Suppressor macrophage (primary cell): ENCODE measurements around the gene NAALADL1.
A peak's percentile ranks its signal among the peaks of the same experiment; 100 is the strongest.

ENCODE experiments used
- DNase-seq, 4 experiments: peaks; one replicate each; pipeline ENCODE4 v3.0.0-alpha.2; 2020 to 2022
- total RNA-seq, 17 experiments: gene quantifications; one replicate each; lab custom pipeline; 2026; ENCODE audit warnings: mixed read lengths in 6 of 17, inconsistent platforms in 3 of 17; lab: John Stamatoyannopoulos, UW

NAALADL1 gene, protein sequence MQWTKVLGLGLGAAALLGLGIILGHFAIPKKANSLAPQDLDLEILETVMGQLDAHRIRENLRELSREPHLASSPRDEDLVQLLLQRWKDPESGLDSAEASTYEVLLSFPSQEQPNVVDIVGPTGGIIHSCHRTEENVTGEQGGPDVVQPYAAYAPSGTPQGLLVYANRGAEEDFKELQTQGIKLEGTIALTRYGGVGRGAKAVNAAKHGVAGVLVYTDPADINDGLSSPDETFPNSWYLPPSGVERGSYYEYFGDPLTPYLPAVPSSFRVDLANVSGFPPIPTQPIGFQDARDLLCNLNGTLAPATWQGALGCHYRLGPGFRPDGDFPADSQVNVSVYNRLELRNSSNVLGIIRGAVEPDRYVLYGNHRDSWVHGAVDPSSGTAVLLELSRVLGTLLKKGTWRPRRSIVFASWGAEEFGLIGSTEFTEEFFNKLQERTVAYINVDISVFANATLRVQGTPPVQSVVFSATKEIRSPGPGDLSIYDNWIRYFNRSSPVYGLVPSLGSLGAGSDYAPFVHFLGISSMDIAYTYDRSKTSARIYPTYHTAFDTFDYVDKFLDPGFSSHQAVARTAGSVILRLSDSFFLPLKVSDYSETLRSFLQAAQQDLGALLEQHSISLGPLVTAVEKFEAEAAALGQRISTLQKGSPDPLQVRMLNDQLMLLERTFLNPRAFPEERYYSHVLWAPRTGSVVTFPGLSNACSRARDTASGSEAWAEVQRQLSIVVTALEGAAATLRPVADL
- total RNA-seq = 0 to 2.2 (median 0.42) reads per million in 17 experiments

DNA sequence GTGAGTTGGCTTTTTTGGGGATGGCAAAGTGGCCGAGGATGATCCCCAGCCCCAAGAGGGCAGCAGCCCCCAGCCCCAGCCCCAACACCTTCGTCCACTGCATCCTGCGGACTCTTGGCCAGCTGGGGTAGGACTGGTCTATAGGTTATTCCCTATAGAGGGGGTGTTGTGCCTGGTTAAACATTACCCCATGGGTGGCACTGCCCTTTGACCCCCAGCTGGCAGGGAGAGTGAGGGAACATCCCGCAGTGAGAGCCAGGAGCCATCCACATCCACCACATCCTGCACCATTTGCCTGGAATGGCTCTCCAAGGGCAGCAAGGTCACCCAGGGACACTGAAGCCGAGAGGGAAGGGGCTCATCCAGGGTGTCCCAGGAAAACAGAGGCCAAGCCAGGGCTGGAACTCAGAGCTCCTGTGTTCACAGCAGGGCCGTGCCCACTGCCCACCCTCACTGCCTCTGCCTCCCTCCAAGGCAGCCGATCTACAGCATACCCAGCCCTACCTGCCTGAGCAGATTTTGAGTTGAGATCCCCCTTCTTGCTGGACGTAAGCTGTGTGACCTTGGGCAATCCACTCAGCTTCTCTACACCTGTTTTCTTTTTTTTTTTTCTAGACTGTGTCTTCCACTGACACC lies at the start of gene NAALADL1:
TSS of gene NAALADL1 (minus strand) at position 135 of the 636 bp plus-strand sequence. CDS start at position 103, 32 bp downstream.
- DNase-seq = no peak

DNA sequence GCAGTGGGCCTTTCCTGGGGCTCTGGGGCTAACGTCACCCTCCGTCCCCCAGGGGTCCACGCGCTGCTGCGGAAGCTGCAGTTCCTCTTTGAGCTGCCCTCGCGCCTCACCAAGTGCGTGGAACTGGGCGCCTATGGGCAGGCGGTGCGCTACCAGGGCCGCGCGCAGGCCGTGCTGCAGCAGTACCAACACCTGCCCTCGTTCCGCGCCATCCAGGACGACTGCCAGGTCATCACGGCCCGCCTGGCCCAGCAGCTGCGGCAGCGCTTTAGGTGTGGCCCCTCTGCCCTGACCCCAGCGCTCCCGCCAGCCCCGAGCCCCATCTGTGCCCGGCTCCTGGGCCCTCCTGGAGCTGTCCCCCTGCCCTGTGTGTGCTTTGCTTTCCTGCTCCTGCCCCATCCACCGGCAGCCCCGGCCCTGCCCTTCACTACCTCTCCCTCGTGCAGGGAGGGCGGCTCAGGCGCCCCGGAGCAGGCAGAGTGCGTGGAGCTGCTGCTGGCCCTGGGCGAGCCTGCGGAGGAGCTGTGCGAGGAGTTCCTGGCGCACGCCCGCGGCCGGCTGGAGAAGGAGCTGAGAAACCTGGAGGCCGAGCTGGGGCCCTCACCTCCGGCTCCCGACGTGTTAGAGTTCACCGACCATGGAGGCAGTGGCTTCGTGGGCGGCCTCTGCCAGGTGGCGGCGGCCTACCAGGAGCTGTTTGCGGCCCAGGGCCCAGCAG lies 49.6 kb upstream of the NAALADL1 start:
- DNase-seq = no peak

DNA sequence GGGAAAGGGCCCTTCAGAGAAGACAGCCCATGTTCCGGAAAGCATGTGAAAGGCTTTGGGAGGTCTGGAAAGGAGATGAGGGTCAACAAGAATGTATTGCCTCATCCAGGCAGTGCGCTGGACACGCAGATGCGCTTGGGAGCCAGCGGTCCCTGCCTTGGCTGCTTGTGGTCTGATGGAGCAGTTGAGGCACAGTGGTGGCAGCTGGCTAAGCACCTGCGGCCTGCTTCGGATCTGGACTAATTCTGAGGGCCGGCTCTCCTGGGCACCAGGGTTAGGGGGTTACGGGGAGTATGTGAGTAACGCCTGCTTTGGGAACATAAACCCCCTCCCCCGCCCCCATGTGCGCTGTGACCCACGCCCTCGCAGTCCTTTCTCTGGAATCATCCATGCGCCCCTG lies 48.7 kb upstream of the NAALADL1 start:
- DNase-seq = no peak

DNA sequence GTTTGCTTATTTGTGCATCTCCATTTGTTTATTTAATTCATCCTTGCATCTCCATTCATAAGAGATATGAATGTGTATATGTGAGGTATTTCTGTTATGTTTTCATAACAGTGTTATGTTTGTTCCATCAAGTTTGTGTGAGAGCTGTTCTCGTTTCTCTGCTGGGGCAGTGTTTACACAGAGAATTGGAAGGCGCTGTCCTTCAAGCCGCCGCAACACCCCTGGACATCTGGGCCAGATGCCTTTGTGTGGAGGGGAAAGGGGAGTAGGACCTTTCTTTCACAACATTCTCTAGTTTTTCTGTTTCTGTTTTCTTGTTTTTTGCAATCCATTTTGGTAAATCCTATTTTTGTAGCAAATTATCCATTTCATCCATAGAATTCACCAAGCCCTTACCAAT lies 46.3 kb upstream of the NAALADL1 start:
- DNase-seq = no peak

DNA sequence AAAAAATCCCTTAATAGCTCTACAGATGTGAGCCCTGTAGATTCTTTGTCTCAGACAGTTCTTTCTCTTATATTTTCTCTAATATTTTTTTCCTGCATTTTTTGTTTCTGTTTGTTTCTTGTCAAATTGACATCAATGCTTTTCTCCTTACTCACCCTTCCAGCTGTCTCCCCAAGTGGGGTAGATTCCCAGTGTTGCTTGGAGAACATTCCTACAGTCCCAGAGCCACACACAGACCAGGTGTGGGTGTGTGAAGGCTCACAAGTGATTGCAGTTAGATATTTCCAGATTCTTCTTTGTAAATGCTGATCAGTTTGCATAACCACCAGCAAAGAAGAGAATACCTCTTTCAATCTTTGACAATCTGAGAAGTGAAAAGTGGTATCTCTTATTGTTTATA lies 45.1 kb upstream of the NAALADL1 start:
- DNase-seq = no peak

DNA sequence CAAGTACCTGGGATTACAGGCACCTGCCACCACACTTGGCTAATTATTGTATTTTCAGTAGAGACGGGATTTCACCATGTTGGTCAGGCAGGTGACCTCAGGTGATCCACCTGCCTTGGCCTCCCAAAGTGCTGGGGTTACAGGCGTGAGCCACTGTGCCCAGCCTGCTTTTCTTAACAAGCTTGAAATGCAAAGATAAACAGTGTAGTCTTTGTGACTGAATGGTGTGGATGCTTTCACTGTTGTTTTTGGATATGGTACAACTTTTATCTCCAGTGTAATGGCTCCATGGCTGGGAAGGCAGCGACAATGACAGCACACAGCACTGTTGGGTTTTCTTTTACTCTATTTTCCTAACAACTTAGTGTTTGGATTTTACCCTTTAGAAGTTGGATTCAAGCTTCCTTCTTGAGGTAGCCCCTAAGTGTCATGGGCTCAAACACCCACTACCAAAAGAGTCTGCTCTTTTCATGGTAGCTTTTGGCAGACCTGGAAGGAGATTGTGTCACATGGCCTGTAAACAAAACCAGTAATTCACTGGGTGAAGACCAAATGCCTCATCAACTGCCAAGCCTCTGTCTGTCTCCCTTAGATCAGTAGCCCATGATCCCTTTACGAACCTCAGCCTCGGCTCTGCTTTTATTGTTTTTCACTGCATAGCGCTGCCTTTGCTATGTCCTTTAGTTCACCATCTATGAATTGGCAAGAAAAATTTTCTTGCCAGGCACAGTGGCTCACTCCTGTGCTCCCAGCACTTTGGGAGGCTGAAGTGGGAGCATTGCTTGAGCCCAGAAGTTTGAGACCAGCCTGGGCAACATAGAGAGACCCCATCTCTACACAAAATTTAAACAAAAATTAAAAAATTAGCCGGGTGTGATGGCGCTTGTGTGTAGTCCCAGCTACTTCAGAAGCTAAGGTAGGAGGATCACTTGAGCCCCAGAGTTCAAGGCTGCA lies 44.1 kb upstream of the NAALADL1 start:
- no peak for DNase-seq

DNA sequence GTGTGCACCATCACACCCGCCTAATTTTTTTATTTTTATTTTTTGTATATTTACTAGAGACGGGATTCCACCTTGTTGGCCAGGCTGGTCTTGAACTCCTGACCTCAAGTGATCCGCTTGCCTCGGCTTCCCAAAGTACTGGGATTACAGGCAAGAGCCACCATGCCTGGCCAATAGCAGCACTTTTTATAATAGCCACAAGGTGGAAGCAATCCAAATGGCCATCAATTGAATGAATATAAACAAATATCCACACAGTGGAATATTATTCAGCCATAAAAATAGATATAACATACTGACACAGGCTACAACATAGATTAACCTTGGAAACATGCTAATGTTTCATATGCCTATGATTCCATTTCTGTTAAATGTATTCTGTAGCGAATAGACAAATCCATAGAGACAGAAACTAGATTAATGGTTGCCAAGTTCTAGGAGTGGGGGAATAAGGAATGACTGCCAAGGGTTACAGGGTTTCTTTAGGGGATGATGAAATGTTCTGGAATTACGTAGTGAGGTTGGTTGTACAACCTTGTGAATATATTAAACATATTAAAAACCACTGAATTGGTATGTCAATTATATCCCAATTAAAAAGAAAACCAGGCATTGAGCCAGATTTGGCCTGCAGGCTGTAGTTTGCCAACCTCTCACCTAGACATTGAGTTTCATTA lies 42.5 kb upstream of the NAALADL1 start:
- no peak for DNase-seq

DNA sequence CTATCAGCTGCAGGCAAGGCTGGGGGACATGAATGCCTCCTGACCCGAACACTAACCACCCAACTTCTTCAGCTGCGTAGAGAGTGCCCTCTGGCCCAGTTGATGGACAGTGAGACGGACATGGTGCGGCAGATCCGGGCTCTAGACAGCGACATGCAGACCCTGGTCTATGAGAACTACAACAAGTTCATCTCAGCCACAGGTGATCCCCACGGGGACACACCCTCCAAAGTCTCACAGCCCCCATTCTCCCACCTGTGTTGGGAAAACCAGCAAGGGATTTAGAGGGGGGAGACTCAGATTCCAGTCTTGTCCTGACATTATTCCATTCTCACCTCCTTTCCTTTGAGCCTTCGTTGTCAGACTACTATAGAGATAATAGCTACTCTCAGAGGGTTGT lies 38.6 kb upstream of the NAALADL1 start:
- no peak for DNase-seq

DNA sequence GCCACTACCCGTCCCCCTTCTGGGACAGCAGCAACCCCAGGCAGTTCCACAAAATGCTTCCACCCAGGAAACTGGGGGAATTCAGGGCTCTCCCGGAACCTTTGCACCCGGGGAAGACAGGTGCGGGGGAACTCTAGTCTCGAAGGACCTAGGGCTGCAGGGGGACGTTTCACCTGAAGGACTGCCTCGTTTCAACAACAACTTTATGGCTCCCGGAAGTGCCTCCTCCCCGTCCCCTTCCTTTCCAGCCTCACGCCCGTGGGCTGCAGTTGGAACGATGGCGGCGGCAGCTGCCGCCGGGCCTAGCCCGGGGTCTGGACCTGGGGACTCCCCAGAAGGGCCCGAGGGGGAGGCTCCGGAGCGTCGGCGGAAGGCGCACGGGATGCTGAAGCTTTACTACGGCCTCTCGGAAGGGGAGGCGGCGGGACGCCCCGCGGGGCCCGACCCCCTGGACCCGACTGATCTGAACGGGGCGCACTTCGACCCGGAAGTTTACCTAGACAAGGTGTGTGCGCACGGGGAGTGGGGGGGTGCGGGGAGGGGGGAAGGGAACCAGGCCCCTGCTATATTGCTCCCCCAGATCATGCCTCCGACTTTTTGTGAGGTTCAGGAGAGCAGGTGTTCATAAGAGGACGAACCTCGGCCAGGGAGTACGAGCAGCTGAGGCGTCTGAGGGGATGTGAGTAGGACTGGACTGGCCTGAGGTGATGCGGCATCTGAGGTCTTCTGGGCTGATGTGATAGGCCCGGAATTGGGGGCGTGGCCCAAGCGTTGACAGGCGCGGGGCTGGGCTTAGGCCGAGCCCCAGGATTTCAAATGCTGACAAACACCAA lies 37.8 kb upstream of the NAALADL1 start, which contains the start of gene VPS51:
TSS of gene VPS51 (plus strand) at position 241 of the 833 bp plus-strand sequence. CDS start at position 278, 37 bp downstream.
- DNase-seq = peak; percentile 90 to 94 (median 93)

DNA sequence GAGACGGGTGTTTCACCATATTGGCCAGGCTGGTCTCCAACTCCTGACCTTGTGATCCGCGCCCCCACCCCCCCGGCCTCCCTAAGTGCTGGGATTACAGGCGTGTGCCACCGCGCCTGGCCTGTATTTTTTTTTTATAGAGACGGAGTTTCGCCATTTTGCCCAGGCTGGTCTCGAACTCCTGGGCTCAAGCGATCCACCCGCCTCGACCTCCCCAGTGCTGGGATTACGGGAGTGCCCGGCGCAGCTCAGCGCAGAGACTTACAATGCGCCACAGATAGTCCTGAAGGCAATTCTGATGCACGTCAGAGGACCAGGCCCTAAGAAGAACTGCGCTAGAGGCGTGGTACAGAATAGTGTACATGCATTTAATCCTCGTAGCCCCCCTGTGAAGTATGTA lies 37.1 kb upstream of the NAALADL1 start:
- no peak for DNase-seq

DNA sequence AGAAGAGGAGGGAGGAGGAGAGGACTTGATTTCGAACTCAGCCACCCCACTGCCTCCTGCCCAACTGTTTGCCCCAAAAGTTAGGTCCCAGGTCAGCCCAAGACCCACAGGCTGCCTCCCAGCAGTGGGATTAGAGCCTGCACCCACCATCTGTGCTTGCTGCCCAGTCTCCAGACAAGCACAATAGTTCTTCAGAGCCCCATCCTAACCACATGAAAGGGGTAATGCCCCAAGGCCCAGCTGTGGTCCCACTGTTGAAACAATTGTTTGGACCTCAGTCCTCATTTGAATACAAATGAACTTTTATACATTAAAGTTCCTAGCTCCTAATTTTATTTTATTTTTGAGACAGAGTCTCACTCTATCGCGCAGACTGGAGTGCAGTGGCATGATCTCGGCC lies 32.3 kb upstream of the NAALADL1 start:
- DNase-seq = no peak

DNA sequence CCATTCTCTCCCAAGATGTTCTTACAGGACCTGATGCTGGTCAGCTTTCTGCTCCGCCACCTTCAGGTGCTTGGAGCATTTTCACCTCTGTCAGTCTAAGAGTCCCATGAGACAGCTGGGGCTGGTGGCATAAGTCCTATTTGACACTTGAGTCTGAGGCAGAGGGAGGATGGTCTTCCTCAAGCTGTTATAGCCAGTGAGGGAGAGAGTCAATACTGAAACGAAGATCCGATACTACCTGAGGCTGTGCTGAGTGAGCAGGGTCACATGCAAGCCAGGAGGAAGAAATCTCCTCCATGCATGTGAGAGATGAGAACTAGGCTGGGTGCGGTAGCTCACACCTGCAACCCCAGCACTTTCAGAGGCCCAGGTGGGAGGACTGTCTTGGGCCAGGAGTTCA lies 31.3 kb upstream of the NAALADL1 start:
- no peak for DNase-seq

DNA sequence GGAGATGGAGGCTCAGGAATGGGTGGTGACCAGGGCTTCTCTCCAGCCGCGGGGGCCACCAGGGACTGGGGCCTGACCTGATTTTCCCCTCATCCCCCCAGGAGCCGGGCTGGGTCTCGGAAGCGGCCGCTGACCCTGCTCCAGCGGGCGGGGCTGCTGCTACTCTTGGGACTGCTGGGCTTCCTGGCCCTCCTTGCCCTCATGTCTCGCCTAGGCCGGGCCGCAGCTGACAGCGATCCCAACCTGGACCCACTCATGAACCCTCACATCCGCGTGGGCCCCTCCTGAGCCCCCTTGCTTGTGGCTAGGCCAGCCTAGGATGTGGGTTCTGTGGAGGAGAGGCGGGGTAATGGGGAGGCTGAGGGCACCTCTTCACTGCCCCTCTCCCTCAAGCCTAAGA lies 29.5 kb upstream of the NAALADL1 start:
- DNase-seq = no peak

DNA sequence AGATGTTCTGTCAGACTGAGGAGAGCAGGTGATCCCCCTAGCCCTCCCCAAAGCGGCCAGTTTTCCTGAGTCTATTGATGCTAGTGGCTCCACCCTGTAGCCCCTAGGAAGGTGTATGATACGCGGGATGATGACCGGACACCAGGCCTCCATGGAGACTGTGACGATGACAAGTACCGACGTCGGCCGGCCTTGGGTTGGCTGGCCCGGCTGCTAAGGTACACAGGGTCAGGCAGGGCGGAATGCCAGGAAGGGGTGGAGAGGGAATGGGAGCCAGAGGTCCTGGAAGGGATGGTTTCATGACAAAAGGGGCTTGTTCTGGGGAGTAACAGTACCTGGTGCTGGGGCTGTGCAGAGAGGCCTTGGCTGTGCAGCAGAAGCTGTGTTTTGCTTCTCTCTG lies 28.9 kb upstream of the NAALADL1 start:
- no peak for DNase-seq

DNA sequence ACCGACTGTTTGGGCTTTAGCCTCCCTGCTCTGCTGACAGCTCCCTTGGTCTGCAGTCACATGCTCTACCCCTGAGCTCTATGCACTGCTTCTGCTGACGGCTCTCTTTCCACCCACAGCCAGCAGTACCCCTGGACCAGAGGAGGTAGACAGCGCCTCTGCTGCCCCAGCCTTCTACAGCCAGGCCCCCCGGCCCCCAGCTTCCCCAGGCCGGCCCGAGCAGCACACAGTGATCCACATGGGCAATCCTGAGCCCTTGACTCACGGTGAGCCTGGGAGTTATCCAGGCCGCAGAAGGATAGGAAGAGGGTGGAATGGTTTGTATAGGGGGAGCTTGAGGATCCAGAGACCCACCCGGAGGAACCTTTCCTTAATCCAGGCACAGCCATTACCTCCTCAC lies 28.5 kb upstream of the NAALADL1 start:
- no peak for DNase-seq

DNA sequence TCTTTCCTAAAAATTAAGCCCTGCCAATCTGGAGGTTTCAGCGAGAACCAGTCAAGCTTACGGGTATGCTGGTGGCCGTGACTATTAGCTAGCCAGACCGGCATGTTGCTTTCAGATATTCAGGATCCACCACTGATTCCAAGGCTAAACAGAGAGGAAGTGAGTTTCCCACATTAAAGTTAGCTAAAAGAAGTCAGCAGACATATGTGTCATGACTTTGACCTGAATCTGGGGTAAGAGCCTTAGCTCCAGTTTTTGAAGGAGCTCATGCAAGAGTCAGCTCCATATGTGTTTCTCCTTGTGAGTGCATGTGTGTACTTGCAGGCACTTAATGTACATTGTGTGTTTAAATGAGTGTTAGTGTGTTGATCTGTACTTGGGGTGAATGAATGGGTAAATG lies 27.1 kb upstream of the NAALADL1 start:
- DNase-seq = peak; percentile 40 to 78 (median 62)

DNA sequence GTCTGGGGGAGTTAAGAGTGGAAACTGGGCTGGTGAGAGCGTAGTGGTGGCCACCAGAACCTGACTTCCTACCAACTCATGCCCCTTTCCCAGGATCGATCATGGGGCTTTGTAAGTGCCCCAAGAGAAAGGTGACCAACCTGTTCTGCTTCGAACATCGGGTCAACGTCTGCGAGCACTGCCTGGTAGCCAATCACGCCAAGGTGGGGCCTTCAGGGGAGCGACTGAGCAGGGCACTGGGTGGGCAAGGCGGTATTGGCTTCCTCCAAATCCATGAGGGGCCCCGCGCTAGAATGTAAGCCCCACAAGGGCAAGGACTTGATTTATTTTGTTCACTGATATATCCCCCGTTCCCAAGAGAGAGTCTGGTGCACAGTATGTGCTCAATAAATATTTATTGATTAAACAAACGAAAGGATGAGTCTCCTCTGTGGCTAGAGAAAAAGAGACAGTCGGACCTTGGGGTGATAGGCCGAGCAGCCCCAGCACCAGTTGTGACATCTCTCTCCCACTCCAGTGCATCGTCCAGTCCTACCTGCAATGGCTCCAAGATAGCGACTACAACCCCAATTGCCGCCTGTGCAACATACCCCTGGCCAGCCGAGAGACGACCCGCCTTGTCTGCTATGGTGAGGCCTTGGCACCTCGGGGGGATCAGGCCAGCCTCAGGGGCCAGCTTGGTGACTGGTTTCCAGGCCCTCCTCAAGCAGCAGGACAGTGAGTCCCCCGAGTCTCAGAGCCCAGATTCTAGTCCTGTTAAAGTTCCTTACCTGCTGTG lies 26.4 kb upstream of the NAALADL1 start:
- no peak for DNase-seq

DNA sequence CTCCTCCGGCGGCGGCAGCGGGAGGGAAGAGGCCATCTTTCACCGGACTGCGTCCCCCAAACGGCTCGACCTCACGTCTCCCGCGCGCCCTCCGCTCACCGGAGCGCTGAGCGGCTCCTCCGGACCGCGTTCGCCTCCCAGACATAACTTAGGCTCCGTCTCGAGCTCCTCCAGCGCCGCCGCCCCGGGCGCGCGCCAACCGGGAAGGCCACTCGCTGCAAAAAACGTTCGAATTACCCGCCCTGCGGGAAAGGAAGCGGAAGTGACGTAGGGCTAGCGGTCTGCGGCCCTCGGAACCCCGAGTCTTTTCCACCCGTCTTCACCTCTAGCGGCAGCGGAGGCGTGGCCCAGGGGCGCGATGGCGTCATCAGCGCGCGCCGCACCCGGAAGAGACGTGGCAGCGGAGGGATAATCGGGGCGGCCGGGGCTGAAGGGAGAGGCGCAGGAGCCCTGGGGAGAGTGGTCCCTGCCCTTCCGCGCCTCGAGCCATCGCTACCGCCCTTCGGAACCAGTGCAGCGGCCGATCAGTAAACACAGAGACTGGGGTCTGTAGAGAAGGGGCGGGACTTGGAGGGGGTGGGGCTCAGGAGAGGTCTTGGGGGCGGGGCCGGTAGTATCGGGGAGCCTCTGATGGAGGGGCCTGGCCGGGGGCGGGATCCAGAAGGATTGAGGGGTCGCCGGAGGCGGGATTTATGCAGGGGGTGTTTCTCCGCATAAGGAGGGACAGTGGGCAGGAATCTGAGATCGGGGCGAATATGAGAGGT lies 25.7 kb upstream of the NAALADL1 start, which contains the start of the genes CDCA5 and ZFPL1:
TSS of gene CDCA5 (minus strand) at position 207 of the 764 bp plus-strand sequence. CDS start at position 145, 62 bp downstream.
TSS of gene ZFPL1 (plus strand) at position 389 of the 764 bp plus-strand sequence. CDS start 477 bp downstream, outside the sequence.
- peak; percentile 98 to 99 (median 98) for DNase-seq
